HEK293 (cell line): Measurements from ENCODE around the gene PROK1.

ENCODE experiments used
- BCL11B ChIP-seq: fragments of 450-650 bp; formaldehyde crosslinking; IDR thresholded peaks from 2 replicates; pipeline ENCODE4 v1.5.1; 2016; ENCODE audit warnings: low read depth, missing biosample characterization, missing genetic modification characterization
- GLIS2 ChIP-seq: fragments of 450-650 bp; formaldehyde crosslinking; IDR thresholded peaks from 2 replicates; pipeline ENCODE4 v1.5.1; 2016; ENCODE audit warnings: missing biosample characterization, missing genetic modification characterization
- TRIM28 ChIP-seq: IDR thresholded peaks from 2 replicates; pipeline ENCODE4 v1.6.1; 2011; ENCODE audit warnings: low read length, control low read depth, borderline replicate concordance
- ZBTB20 ChIP-seq: fragments of 450-650 bp; formaldehyde crosslinking; IDR thresholded peaks from 2 replicates; pipeline ENCODE4 v1.5.1; 2016; ENCODE audit warnings: missing biosample characterization, missing genetic modification characterization
- ZFHX2 ChIP-seq: fragments of 450-650 bp; formaldehyde crosslinking; conservative IDR thresholded peaks from 2 replicates; pipeline ENCODE4 v1.5.1; 2016; ENCODE audit warnings: missing biosample characterization, missing genetic modification characterization
- ZFP41 ChIP-seq: fragments of 450-650 bp; formaldehyde crosslinking; IDR thresholded peaks from 2 replicates; pipeline ENCODE4 v1.5.1; 2016; ENCODE audit warnings: missing biosample characterization, missing genetic modification characterization, borderline replicate concordance
- ZNF121 ChIP-seq: fragments of 450-650 bp; formaldehyde crosslinking; IDR thresholded peaks from 2 replicates; pipeline ENCODE4 v1.5.1; 2016; ENCODE audit warnings: missing biosample characterization, missing genetic modification characterization
- ZNF146 ChIP-seq: fragments of 450-650 bp; formaldehyde crosslinking; IDR thresholded peaks from 2 replicates; pipeline ENCODE4 v1.5.1; 2016; ENCODE audit warnings: missing biosample characterization, missing genetic modification characterization
- ZNF174 ChIP-seq: fragments of 450-650 bp; formaldehyde crosslinking; IDR thresholded peaks from 2 replicates; pipeline ENCODE4 v1.5.0; 2017; ENCODE audit warnings: missing biosample characterization, mild to moderate bottlenecking, missing genetic modification characterization
- ZNF19 ChIP-seq: fragments of 450-650 bp; formaldehyde crosslinking; IDR thresholded peaks from 2 replicates; pipeline ENCODE4; 2016; ENCODE audit warnings: missing biosample characterization, missing genetic modification characterization, low read depth
- ZNF391 ChIP-seq: fragments of 450-650 bp; formaldehyde crosslinking; IDR thresholded peaks from 2 replicates; pipeline ENCODE4 v1.5.1; 2016; ENCODE audit warnings: low read depth, missing biosample characterization, missing genetic modification characterization, borderline replicate concordance
- ZNF558 ChIP-seq: fragments of 450-650 bp; formaldehyde crosslinking; IDR thresholded peaks from 2 replicates; pipeline ENCODE4 v1.5.1; 2016; ENCODE audit warnings: missing biosample characterization, missing genetic modification characterization
- ZNF626 ChIP-seq: fragments of 450-650 bp; sonication (Bioruptor Pico); formaldehyde crosslinking; IDR thresholded peaks from 2 replicates; pipeline ENCODE4 v1.5.1; 2018; ENCODE audit warnings: missing biosample characterization, missing genetic modification characterization, inconsistent platforms
- ZNF660 ChIP-seq: fragments of 450-650 bp; IDR thresholded peaks from 2 replicates; pipeline ENCODE4 v1.5.1; 2018; ENCODE audit warnings: missing biosample characterization, mild to moderate bottlenecking, missing genetic modification characterization
- ZNF701 ChIP-seq: fragments of 450-650 bp; formaldehyde crosslinking; IDR thresholded peaks from 2 replicates; pipeline ENCODE4 v1.5.1; 2016; ENCODE audit warnings: missing biosample characterization, missing genetic modification characterization
- ZNF76 ChIP-seq: fragments of 450-650 bp; formaldehyde crosslinking; IDR thresholded peaks from 2 replicates; pipeline ENCODE4; 2016; ENCODE audit warnings: low read depth, missing biosample characterization, missing genetic modification characterization, borderline replicate concordance
- TF ChIP-seq, protein P1 (sequence below): fragments of 450-650 bp; formaldehyde crosslinking; IDR thresholded peaks from 2 replicates; pipeline ENCODE4 v1.5.1; 2016; ENCODE audit warnings: missing biosample characterization, missing genetic modification characterization
- TF ChIP-seq, protein P2 (sequence below): fragments of 450-650 bp; formaldehyde crosslinking; IDR thresholded peaks from 2 replicates; pipeline ENCODE4 v1.5.1; 2016; ENCODE audit warnings: missing biosample characterization, missing genetic modification characterization
- TF ChIP-seq, protein P3 (sequence below): fragments of 450-650 bp; formaldehyde crosslinking; IDR thresholded peaks from 2 replicates; pipeline ENCODE4 v1.5.1; 2016; ENCODE audit warnings: missing biosample characterization, missing genetic modification characterization
- TF ChIP-seq, protein P4 (sequence below): fragments of 450-650 bp; formaldehyde crosslinking; IDR thresholded peaks from 2 replicates; pipeline ENCODE4 v1.5.1; 2016; ENCODE audit warnings: missing biosample characterization, missing genetic modification characterization
- TF ChIP-seq, protein P5 (sequence below): fragments of 450-650 bp; formaldehyde crosslinking; optimal IDR thresholded peaks from 2 replicates; pipeline ENCODE3; 2016; ENCODE audit warnings: missing biosample characterization, mild to moderate bottlenecking, missing genetic modification characterization
- TF ChIP-seq, protein P6 (sequence below): fragments of 450-650 bp; formaldehyde crosslinking; IDR thresholded peaks from 2 replicates; pipeline ENCODE4 v1.5.1; 2016; ENCODE audit warnings: missing biosample characterization, missing genetic modification characterization
- TF ChIP-seq, protein P7 (sequence below): fragments of 450-650 bp; formaldehyde crosslinking; IDR thresholded peaks from 2 replicates; pipeline ENCODE4 v1.5.1; 2016; ENCODE audit warnings: missing biosample characterization, missing genetic modification characterization

The PROK1 gene

DNA sequence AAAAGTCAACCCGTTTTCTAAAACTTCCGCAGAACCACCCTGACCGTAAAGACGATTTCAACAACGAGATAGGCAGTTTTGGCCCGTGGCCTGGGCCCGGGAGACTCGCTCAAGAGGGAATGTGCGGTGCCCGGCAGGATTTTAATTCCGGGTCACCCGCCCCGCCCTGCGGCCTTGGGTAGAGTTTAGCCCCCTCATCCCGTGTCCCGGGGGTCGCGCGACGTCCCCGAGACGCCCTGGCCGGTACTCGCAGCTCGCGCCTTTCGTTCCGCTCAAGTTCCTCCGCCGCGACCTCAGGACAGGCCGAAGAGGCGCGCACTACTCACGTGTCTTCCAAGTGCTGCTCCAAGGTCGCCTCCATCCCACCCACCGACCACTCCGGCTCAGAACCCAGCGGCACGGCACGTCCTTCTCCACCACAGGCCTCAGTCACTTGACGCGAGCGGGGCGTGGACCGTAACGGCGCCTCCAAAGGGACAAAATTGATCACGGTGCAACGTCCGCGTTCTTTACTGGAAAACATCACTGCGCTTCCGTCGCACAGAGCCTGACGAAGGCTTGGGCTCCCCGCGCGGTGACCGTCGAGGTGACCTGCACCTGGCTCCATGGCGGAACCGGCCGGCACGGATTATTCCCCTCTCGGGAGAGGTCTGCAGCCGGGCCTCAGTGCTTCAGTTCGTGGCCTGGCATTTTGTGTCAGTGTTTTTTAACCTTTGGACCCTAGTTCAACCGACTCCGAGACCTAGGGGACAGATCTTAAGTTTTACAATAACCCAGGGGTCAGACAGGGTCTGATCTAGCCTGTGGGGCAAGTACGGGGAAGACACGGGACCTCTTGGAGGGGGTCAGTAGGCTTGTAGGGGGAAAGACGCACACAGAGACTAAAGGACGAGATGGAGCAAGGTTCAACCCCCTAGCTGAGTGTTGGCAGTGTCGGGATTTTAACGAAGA, 43.4 kb upstream of the PROK1 start, which contains the start of gene LAMTOR5 (continued):
- TF ChIP-seq, protein P1, sequence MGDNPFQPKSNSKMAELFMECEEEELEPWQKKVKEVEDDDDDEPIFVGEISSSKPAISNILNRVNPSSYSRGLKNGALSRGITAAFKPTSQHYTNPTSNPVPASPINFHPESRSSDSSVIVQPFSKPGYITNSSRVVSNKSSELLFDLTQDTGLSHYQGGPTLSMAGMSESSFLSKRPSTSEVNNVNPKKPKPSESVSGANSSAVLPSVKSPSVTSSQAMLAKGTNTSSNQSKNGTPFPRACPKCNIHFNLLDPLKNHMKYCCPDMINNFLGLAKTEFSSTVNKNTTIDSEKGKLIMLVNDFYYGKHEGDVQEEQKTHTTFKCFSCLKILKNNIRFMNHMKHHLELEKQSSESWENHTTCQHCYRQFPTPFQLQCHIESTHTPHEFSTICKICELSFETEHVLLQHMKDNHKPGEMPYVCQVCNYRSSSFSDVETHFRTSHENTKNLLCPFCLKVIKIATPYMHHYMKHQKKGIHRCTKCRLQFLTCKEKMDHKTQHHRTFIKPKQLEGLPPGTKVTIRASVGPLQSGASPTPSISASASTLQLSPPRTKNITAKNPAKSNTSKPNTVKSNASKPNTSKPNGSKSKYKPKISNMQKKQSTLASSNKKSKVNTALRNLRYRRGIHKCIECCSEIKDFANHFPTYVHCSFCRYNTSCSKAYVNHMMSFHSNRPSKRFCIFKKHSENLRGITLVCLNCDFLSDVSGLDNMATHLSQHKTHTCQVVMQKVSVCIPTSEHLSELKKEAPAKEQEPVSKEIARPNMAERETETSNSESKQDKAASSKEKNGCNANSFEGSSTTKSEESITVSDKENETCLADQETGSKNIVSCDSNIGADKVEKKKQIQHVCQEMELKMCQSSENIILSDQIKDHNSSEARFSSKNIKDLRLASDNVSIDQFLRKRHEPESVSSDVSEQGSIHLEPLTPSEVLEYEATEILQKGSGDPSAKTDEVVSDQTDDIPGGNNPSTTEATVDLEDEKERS (tag by site-specific recombination) = no peak
- TF ChIP-seq ZNF660 (tag by site-specific recombination) (peak; percentile 95), GLIS2 (tag by site-specific recombination) (peak; percentile 30; the same call in 1 of the 2 replicates), BCL11B (tag by site-specific recombination) (peak; percentile 82), ZNF391 (tag by site-specific recombination) (0 out of 2 replicates have a peak, but pooled peaks have one; percentile 63), ZFHX2 (peak; percentile 81), TRIM28 (peak; percentile 87), ZNF174 (tag by site-specific recombination) (no peak), ZBTB20 (tag by site-specific recombination) (peak; percentile 91), ZNF701 (tag by site-specific recombination) (no peak), ZNF19 (tag by site-specific recombination) (no peak), ZNF626 (tag by site-specific recombination) (no peak), ZNF76 (tag by site-specific recombination) (peak; percentile 73), ZNF121 (tag by site-specific recombination) (peak; percentile 24; the same call in 1 of the 2 replicates), ZNF146 (tag by site-specific recombination) (0 out of 2 replicates have a peak, but pooled peaks have one; percentile 35), ZFP41 (tag by site-specific recombination) (no peak), ZNF558 (tag by site-specific recombination) (no peak; the same call in 1 of the 2 replicates)
- TF ChIP-seq, protein P2, sequence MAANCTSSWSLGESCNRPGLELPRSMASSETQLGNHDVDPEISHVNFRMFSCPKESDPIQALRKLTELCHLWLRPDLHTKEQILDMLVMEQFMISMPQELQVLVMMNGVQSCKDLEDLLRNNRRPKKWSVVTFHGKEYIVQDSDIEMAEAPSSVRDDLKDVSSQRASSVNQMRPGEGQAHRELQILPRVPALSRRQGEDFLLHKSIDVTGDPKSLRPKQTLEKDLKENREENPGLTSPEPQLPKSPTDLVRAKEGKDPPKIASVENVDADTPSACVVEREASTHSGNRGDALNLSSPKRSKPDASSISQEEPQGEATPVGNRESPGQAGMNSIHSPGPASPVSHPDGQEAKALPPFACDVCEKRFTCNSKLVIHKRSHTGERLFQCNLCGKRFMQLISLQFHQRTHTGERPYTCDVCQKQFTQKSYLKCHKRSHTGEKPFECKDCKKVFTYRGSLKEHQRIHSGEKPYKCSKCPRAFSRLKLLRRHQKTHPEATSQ (tag by site-specific recombination) = peak; percentile 86; the same call in 1 of the 2 replicates
- TF ChIP-seq, protein P3, sequence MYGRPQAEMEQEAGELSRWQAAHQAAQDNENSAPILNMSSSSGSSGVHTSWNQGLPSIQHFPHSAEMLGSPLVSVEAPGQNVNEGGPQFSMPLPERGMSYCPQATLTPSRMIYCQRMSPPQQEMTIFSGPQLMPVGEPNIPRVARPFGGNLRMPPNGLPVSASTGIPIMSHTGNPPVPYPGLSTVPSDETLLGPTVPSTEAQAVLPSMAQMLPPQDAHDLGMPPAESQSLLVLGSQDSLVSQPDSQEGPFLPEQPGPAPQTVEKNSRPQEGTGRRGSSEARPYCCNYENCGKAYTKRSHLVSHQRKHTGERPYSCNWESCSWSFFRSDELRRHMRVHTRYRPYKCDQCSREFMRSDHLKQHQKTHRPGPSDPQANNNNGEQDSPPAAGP (tag by site-specific recombination) = peak; percentile 89
- TF ChIP-seq, protein P4, sequence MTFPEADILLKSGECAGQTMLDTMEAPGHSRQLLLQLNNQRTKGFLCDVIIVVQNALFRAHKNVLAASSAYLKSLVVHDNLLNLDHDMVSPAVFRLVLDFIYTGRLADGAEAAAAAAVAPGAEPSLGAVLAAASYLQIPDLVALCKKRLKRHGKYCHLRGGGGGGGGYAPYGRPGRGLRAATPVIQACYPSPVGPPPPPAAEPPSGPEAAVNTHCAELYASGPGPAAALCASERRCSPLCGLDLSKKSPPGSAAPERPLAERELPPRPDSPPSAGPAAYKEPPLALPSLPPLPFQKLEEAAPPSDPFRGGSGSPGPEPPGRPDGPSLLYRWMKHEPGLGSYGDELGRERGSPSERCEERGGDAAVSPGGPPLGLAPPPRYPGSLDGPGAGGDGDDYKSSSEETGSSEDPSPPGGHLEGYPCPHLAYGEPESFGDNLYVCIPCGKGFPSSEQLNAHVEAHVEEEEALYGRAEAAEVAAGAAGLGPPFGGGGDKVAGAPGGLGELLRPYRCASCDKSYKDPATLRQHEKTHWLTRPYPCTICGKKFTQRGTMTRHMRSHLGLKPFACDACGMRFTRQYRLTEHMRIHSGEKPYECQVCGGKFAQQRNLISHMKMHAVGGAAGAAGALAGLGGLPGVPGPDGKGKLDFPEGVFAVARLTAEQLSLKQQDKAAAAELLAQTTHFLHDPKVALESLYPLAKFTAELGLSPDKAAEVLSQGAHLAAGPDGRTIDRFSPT (tag by site-specific recombination) = 0 out of 2 replicates have a peak, but pooled peaks have one; percentile 17
- TF ChIP-seq, protein P5, sequence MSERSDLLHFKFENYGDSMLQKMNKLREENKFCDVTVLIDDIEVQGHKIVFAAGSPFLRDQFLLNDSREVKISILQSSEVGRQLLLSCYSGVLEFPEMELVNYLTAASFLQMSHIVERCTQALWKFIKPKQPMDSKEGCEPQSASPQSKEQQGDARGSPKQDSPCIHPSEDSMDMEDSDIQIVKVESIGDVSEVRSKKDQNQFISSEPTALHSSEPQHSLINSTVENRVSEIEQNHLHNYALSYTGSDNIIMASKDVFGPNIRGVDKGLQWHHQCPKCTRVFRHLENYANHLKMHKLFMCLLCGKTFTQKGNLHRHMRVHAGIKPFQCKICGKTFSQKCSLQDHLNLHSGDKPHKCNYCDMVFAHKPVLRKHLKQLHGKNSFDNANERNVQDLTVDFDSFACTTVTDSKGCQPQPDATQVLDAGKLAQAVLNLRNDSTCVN (tag by site-specific recombination) = peak; percentile 94
- TF ChIP-seq, protein P6, sequence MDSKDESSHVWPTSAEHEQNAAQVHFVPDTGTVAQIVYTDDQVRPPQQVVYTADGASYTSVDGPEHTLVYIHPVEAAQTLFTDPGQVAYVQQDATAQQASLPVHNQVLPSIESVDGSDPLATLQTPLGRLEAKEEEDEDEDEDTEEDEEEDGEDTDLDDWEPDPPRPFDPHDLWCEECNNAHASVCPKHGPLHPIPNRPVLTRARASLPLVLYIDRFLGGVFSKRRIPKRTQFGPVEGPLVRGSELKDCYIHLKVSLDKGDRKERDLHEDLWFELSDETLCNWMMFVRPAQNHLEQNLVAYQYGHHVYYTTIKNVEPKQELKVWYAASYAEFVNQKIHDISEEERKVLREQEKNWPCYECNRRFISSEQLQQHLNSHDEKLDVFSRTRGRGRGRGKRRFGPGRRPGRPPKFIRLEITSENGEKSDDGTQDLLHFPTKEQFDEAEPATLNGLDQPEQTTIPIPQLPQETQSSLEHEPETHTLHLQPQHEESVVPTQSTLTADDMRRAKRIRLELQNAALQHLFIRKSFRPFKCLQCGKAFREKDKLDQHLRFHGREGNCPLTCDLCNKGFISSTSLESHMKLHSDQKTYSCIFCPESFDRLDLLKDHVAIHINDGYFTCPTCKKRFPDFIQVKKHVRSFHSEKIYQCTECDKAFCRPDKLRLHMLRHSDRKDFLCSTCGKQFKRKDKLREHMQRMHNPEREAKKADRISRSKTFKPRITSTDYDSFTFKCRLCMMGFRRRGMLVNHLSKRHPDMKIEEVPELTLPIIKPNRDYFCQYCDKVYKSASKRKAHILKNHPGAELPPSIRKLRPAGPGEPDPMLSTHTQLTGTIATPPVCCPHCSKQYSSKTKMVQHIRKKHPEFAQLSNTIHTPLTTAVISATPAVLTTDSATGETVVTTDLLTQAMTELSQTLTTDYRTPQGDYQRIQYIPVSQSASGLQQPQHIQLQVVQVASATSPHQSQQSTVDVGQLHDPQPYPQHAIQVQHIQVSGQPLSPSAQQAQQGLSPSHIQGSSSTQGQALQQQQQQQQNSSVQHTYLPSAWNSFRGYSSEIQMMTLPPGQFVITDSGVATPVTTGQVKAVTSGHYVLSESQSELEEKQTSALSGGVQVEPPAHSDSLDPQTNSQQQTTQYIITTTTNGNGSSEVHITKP (tag by site-specific recombination) = peak; percentile 81
- TF ChIP-seq, protein P7, sequence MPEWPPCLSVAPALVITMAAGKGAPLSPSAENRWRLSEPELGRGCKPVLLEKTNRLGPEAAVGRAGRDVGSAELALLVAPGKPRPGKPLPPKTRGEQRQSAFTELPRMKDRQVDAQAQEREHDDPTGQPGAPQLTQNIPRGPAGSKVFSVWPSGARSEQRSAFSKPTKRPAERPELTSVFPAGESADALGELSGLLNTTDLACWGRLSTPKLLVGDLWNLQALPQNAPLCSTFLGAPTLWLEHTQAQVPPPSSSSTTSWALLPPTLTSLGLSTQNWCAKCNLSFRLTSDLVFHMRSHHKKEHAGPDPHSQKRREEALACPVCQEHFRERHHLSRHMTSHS (tag by site-specific recombination) = peak; percentile 55; the same call in 1 of the 2 replicates
